ENCODE data around the gene RAPGEF4. TPM values are rescaled to one million over a fixed set of nuclear protein-coding genes. Genes with fewer than 3 reads are reported as not detected.

RAPGEF4 gene
- total and polyA plus RNA-seq, 2 of the 13 experiments (the other 11 are each of a cell fraction or from before 2014, with no cell fraction given): 0.78 to 0.91 TPM

DNA sequence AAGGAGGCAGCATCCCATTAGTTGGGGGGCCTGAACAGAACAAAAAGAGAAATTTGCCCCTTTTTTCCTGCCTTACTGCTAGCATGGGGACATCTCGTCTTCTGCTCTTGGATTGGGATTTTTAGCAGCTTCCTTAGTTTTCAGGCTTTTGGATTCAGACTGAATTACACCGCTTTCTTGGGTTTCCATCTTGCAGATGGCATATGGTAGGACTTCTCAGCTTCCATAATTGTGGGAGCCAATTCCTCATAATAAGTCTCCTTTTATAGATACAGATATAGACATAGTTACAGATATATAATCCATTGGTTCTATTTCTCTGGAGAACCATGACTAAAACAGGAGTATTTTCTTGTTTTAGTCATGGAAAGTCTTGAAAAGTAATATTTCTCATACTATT, 5.2 kb upstream of the RAPGEF4 start:
- POLR2A ChIA-PET: no interaction called here
- in situ Hi-C loops (cut with HindIII; ENCODE audit: extremely low pct_ligation_motif_present, low pct_unique_long_range_greater_than_20kb) (no loop called here), intact Hi-C loops (cut with micrococcal nuclease; ENCODE audit: unreplicated experiment) (no loop called here)
- no peak overlapping the region for H3K4me2 ChIP-seq (ENCODE audit: low read depth, low read length)
- H4K20me1 ChIP-seq (ENCODE audit: insufficient read depth, low read length): no peaks in the 10 kb centered on the region
- H3K27me3 ChIP-seq (ENCODE audit: control insufficient read depth in 1 of 2, insufficient read depth in 2 of 2, low read length in 2 of 2): peaks cover 0 to 10% of the 10 kb centered on the region in 2 experiments; a peak in 3 of 5 replicates
- H3K79me2 ChIP-seq (ENCODE audit: insufficient read depth, low read length): no peaks in the 10 kb centered on the region
- TF ChIP-seq, protein P1, sequence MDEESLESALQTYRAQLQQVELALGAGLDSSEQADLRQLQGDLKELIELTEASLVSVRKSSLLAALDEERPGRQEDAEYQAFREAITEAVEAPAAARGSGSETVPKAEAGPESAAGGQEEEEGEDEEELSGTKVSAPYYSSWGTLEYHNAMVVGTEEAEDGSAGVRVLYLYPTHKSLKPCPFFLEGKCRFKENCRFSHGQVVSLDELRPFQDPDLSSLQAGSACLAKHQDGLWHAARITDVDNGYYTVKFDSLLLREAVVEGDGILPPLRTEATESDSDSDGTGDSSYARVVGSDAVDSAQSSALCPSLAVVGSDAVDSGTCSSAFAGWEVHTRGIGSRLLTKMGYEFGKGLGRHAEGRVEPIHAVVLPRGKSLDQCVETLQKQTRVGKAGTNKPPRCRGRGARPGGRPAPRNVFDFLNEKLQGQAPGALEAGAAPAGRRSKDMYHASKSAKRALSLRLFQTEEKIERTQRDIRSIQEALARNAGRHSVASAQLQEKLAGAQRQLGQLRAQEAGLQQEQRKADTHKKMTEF (CRISPR knock-in tag; IDR thresholded peaks at IDR 0.05): no peak
- TF ChIP-seq ZKSCAN5 (CRISPR knock-in tag; IDR thresholded peaks at IDR 0.05) (no peak), RBAK (CRISPR knock-in tag; IDR thresholded peaks at IDR 0.05) (no peak), TBP (CRISPR knock-in tag; IDR thresholded peaks at IDR 0.05) (no peak), ZBTB20 (CRISPR knock-in tag; IDR thresholded peaks at IDR 0.05; ENCODE audit: borderline replicate concordance, low read depth) (no peak)
- TF ChIP-seq, protein P2, sequence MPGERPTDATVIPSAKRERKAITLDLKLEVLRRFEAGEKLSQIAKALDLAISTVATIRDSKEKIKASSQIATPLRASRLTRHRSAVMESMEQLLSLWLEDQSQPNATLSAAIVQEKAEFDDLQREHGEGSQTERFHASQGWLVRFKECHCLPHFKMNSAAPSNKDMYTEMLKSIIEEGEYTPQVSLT (CRISPR knock-in tag; IDR thresholded peaks at IDR 0.05; ENCODE audit: borderline replicate concordance, low read depth): no peak
- FAIRE-seq (no peak), DNase-seq (ENCODE audit: low spot score) (no peak), ATAC-seq (no peak)
- WGBS (ENCODE audit: low lambda C conversion rate): 57% methylated on average over 2 of the region's 2 CpGs
- no peak overlapping the region for H3K4me3 ChIP-seq (replicated peaks in 1 of 3; ENCODE audit: insufficient read depth in 1 of 3, low read depth in 2 of 3, low read length in 3 of 3)
- no peaks in the 10 kb centered on the region for H3K36me3 ChIP-seq (replicated peaks in 1 of 2; ENCODE audit: control insufficient read depth in 1 of 2, insufficient read depth in 2 of 2, low read length in 2 of 2)
- BruUV-seq (replicated peaks): no TSS peak
- no peaks in the 10 kb centered on the region for H3K9me3 ChIP-seq (ENCODE audit: low read length)
- no peak overlapping the region for H3K9ac ChIP-seq (ENCODE audit: insufficient read depth, low read depth, low read length)
- no peak overlapping the region for H2AFZ ChIP-seq (ENCODE audit: low read length)
- peaks cover 19% of the 10 kb centered on the region for H3K4me1 ChIP-seq (ENCODE audit: insufficient read depth, low read length)
- no peak overlapping the region for H3K27ac ChIP-seq (ENCODE audit: extremely low read length, insufficient read depth, low read length)
- CTCF ChIA-PET (ENCODE audit: low intra/inter-chr PET ratio, low total read pairs): no interaction called here

Measured in HepG2 (cell line).